ENCODE data around the gene CHST2.
"Not testable (repeated sequence)": the region's sequence is repeated elsewhere in the genome, so short reads cannot be mapped to it uniquely, and the experiment has no call there.

The CHST2 gene

GRCh38 chr3:143119009-143119914 lies at the start of gene CHST2:
TSS of gene CHST2 (plus strand) at chr3:143119771. CDS start at chr3:143120817, 1,046 bp downstream.
- ATAC-seq, result peak; percentile 84
- Mint-ChIP-seq H3K27me3 (peaks cover 3% of the 10 kb centered on the region), H3K4me1 (peaks cover 39% of the 10 kb centered on the region), H3K4me3 (peak within 1 kb of the TSS; percentile 89 to 97), H3K27ac (peak within 1 kb of the TSS; percentile 91 to 93), H3K9me3 (no peaks in the 10 kb centered on the region)
- DNase-seq, result peak; percentile 77 to 78

GRCh38 chr3:143070977-143071551 lies 48.5 kb upstream of the CHST2 start:
- ATAC-seq (no peak), DNase-seq (no peak)
- peaks cover 12% of the 10 kb centered on the region for H3K27me3 Mint-ChIP-seq
- H3K4me1 Mint-ChIP-seq, result no peaks in the 10 kb centered on the region
- no peaks in the 10 kb centered on the region for H3K9me3 Mint-ChIP-seq
- H3K27ac Mint-ChIP-seq, result peak overlapping the region in 1 of 2 donors; percentile 82
- H3K4me3 Mint-ChIP-seq, result no peak overlapping the region

- H3K9me3 Mint-ChIP-seq, result no peaks in the 10 kb centered on the region
- H3K27ac Mint-ChIP-seq, result peak overlapping the region in 1 of 2 donors; percentile 82
- H3K27me3 Mint-ChIP-seq, result peaks cover 12% of the 10 kb centered on the region
- H3K4me3 Mint-ChIP-seq, result no peak overlapping the region
- no peaks in the 10 kb centered on the region for H3K4me1 Mint-ChIP-seq
- ATAC-seq, result no peak
- DNase-seq, result no peak
Measured at GRCh38 chr3:143071776-143072175, 47.8 kb upstream of the CHST2 start.

GRCh38 chr3:143072298-143073020 lies 47.1 kb upstream of the CHST2 start:
- not testable (repeated sequence) for H3K4me1 Mint-ChIP-seq, H3K4me3 Mint-ChIP-seq, H3K9me3 Mint-ChIP-seq, DNase-seq, H3K27ac Mint-ChIP-seq, ATAC-seq
- peaks cover 12% of the 10 kb centered on the region for H3K27me3 Mint-ChIP-seq

GRCh38 chr3:143073541-143073940 lies 46.0 kb upstream of the CHST2 start:
- not testable (repeated sequence) for ATAC-seq, DNase-seq, H3K9me3 Mint-ChIP-seq, H3K4me1 Mint-ChIP-seq, H3K4me3 Mint-ChIP-seq, H3K27ac Mint-ChIP-seq
- H3K27me3 Mint-ChIP-seq, result peaks cover 12% of the 10 kb centered on the region

GRCh38 chr3:143073983-143074382 lies 45.6 kb upstream of the CHST2 start:
- H3K27ac Mint-ChIP-seq, H3K9me3 Mint-ChIP-seq, ATAC-seq, H3K4me1 Mint-ChIP-seq, H3K4me3 Mint-ChIP-seq, DNase-seq: not testable (repeated sequence)
- H3K27me3 Mint-ChIP-seq, result peaks cover 12% of the 10 kb centered on the region

- DNase-seq, result no peak
Measured at GRCh38 chr3:143078883-143079282, 40.7 kb upstream of the CHST2 start.

GRCh38 chr3:143080196-143080595 lies 39.4 kb upstream of the CHST2 start:
- peaks cover 8% of the 10 kb centered on the region for H3K27me3 Mint-ChIP-seq
- no peak overlapping the region for H3K4me3 Mint-ChIP-seq
- DNase-seq, result no peak
- no peaks in the 10 kb centered on the region for H3K9me3 Mint-ChIP-seq
- ATAC-seq, result no peak
- H3K4me1 Mint-ChIP-seq, result peaks cover 7% of the 10 kb centered on the region
- H3K27ac Mint-ChIP-seq, result no peak overlapping the region

More at GRCh38 chr3:143078883-143079282, 40.7 kb upstream of the CHST2 start:
- H3K27ac Mint-ChIP-seq, result no peak overlapping the region
- H3K27me3 Mint-ChIP-seq, result no peaks in the 10 kb centered on the region
- no peak for ATAC-seq
- no peaks in the 10 kb centered on the region for H3K9me3 Mint-ChIP-seq
- H3K4me1 Mint-ChIP-seq, result peaks cover 7% of the 10 kb centered on the region
- no peak overlapping the region for H3K4me3 Mint-ChIP-seq

GRCh38 chr3:143081365-143081764 lies 38.2 kb upstream of the CHST2 start:
- H3K27ac Mint-ChIP-seq, result no peak overlapping the region
- DNase-seq (no peak), ATAC-seq (no peak)
- H3K4me1 Mint-ChIP-seq, result peaks cover 7% of the 10 kb centered on the region
- H3K4me3 Mint-ChIP-seq, result no peak overlapping the region
- no peaks in the 10 kb centered on the region for H3K9me3 Mint-ChIP-seq
- H3K27me3 Mint-ChIP-seq, result peaks cover 8% of the 10 kb centered on the region

GRCh38 chr3:143081844-143082778 lies 37.5 kb upstream of the CHST2 start:
- H3K9me3 Mint-ChIP-seq, result no peaks in the 10 kb centered on the region
- peaks cover 8% of the 10 kb centered on the region for H3K27me3 Mint-ChIP-seq
- ATAC-seq, result peak; percentile 84
- DNase-seq, result no peak
- H3K27ac Mint-ChIP-seq, result peak overlapping the region in 1 of 2 donors; percentile 81
- H3K4me1 Mint-ChIP-seq, result peaks cover 7% of the 10 kb centered on the region
- peak overlapping the region in 1 of 2 donors; percentile 45 for H3K4me3 Mint-ChIP-seq

- H3K27me3 Mint-ChIP-seq, result peaks cover 8% of the 10 kb centered on the region
- H3K4me3 Mint-ChIP-seq, result no peak overlapping the region
- H3K9me3 Mint-ChIP-seq, result no peaks in the 10 kb centered on the region
- peaks cover 7% of the 10 kb centered on the region for H3K4me1 Mint-ChIP-seq
- DNase-seq (no peak), ATAC-seq (no peak)
- no peak overlapping the region for H3K27ac Mint-ChIP-seq
Measured at GRCh38 chr3:143083781-143084180, 35.8 kb upstream of the CHST2 start.

GRCh38 chr3:143084856-143085731 lies 34.5 kb upstream of the CHST2 start:
- peaks cover 7% of the 10 kb centered on the region for H3K4me1 Mint-ChIP-seq
- DNase-seq (no peak), ATAC-seq (peak; percentile 27)
- H3K4me3 Mint-ChIP-seq, result no peak overlapping the region
- H3K27ac Mint-ChIP-seq, result no peak overlapping the region
- H3K27me3 Mint-ChIP-seq, result peaks cover 8% of the 10 kb centered on the region
- H3K9me3 Mint-ChIP-seq, result no peaks in the 10 kb centered on the region

GRCh38 chr3:143088835-143089234 lies 30.7 kb upstream of the CHST2 start:
- H3K4me1 Mint-ChIP-seq, result no peaks in the 10 kb centered on the region
- ATAC-seq (no peak), DNase-seq (no peak)
- H3K4me3 Mint-ChIP-seq, result no peak overlapping the region
- no peaks in the 10 kb centered on the region for H3K9me3 Mint-ChIP-seq
- peaks cover 8% of the 10 kb centered on the region for H3K27me3 Mint-ChIP-seq
- H3K27ac Mint-ChIP-seq, result peak overlapping the region in 1 of 2 donors; percentile 48

GRCh38 chr3:143089965-143090364 lies 29.6 kb upstream of the CHST2 start:
- DNase-seq (no peak), ATAC-seq (no peak)
- Mint-ChIP-seq H3K4me3 (no peak overlapping the region), H3K9me3 (no peaks in the 10 kb centered on the region), H3K27ac (no peak overlapping the region), H3K27me3 (peaks cover under 1% of the 10 kb centered on the region), H3K4me1 (no peaks in the 10 kb centered on the region)
